Measurements from ENCODE around the gene SMAP2.
"Not testable (repeated sequence)": the region's sequence is repeated elsewhere in the genome, so short reads cannot be mapped to it uniquely, and the experiment has no call there.

The SMAP2 gene

GRCh38 chr1:40373323-40374283 is at the start of gene SMAP2:
Gene SMAP2, plus strand, starts transcription at chr1:40373727. Its CDS starts 394 bp downstream, at chr1:40374121.
- peak; percentile 100 for DNase-seq (ENCODE audit: low spot score)

- not testable (repeated sequence) for DNase-seq (ENCODE audit: low spot score)
Measured at GRCh38 chr1:40331403-40331802, 42.1 kb upstream of the SMAP2 start.

- no peak for DNase-seq (ENCODE audit: low spot score)
Measured at GRCh38 chr1:40332695-40333094, 40.8 kb upstream of the SMAP2 start.

GRCh38 chr1:40337443-40337842 is 36.1 kb upstream of the SMAP2 start:
- DNase-seq (ENCODE audit: low spot score): no peak

GRCh38 chr1:40338745-40339419 is 34.6 kb upstream of the SMAP2 start:
- peak; percentile 81 for DNase-seq (ENCODE audit: low spot score)

GRCh38 chr1:40339420-40340323 is 33.9 kb upstream of the SMAP2 start:
- no peak for DNase-seq (ENCODE audit: low spot score)

GRCh38 chr1:40341491-40342380 is 31.8 kb upstream of the SMAP2 start:
- DNase-seq (ENCODE audit: low spot score): no peak

GRCh38 chr1:40342381-40342717 is 31.2 kb upstream of the SMAP2 start:
- DNase-seq (ENCODE audit: low spot score): not testable (repeated sequence)

- peak; percentile 72 for DNase-seq (ENCODE audit: low spot score)
Measured at GRCh38 chr1:40344597-40344996, 28.9 kb upstream of the SMAP2 start.

- DNase-seq (ENCODE audit: low spot score): no peak
Measured at GRCh38 chr1:40350391-40350790, 23.1 kb upstream of the SMAP2 start.

GRCh38 chr1:40351124-40351523 is 22.4 kb upstream of the SMAP2 start:
- DNase-seq (ENCODE audit: low spot score): no peak

GRCh38 chr1:40352126-40352525 is 21.4 kb upstream of the SMAP2 start:
- DNase-seq (ENCODE audit: low spot score): no peak

GRCh38 chr1:40353082-40353481 is 20.4 kb upstream of the SMAP2 start:
- no peak for DNase-seq (ENCODE audit: low spot score)

- no peak for DNase-seq (ENCODE audit: low spot score)
Measured at GRCh38 chr1:40357625-40358024, 15.9 kb upstream of the SMAP2 start.

GRCh38 chr1:40360631-40361030 is 12.9 kb upstream of the SMAP2 start:
- no peak for DNase-seq (ENCODE audit: low spot score)

- DNase-seq (ENCODE audit: low spot score): no peak
Measured at GRCh38 chr1:40361201-40361600, 12.3 kb upstream of the SMAP2 start.

GRCh38 chr1:40361637-40362036 is 11.9 kb upstream of the SMAP2 start:
- no peak for DNase-seq (ENCODE audit: low spot score)

- DNase-seq (ENCODE audit: low spot score): no peak
Measured at GRCh38 chr1:40362199-40362598, 11.3 kb upstream of the SMAP2 start.

GRCh38 chr1:40362699-40363098 is 10.8 kb upstream of the SMAP2 start:
- DNase-seq (ENCODE audit: low spot score): peak; percentile 55

GRCh38 chr1:40363721-40364120 is 9.8 kb upstream of the SMAP2 start:
- no peak for DNase-seq (ENCODE audit: low spot score)

- DNase-seq (ENCODE audit: low spot score): no peak
Measured at GRCh38 chr1:40371707-40372258, 1.7 kb upstream of the SMAP2 start.

Data from AG20443 (cell line).